Loucy (cell line): ENCODE data around the gene BSN.

Source experiments
- H2AFZ ChIP-seq: fragments of 200-600 bp; sonication (generic); 2 replicates; pipeline ENCODE4 v1.6.0; 2016; ENCODE audit warnings: antibody characterized with exemption, mild to moderate bottlenecking, low read length, moderate library complexity
- H3F3A ChIP-seq: fragments of 200-600 bp; 2 replicates; pipeline ENCODE4 v1.6.0; 2016; ENCODE audit warnings: antibody characterized with exemption, low read depth, mild to moderate bottlenecking
- H3K27me3 ChIP-seq: fragments of 200-600 bp; sonication (generic); 2 replicates; pipeline ENCODE4 v1.6.1; 2014; ENCODE audit warnings: low read length, mild to moderate bottlenecking; ENCODE audit not compliant: insufficient read depth, poor library complexity, severe bottlenecking
- H3K36me3 ChIP-seq: fragments of 200-600 bp; sonication (generic); 2 replicates; pipeline ENCODE4 v1.6.1; 2016; ENCODE audit warnings: low read length; ENCODE audit not compliant: insufficient read depth
- H3K4me1 ChIP-seq: fragments of 200-600 bp; sonication (generic); 2 replicates; pipeline ENCODE4 v1.5.1; 2014; ENCODE audit warnings: low read length, mild to moderate bottlenecking; ENCODE audit not compliant: insufficient read depth, poor library complexity, severe bottlenecking
- H3K4me2 ChIP-seq: fragments of 200-600 bp; sonication (generic); 2 replicates; pipeline ENCODE4 v1.6.0; 2014; ENCODE audit warnings: antibody characterized with exemption, low read length, low read depth, mild to moderate bottlenecking; ENCODE audit not compliant: poor library complexity, severe bottlenecking
- H3K4me3 ChIP-seq: fragments of 200-600 bp; sonication (generic); 2 replicates; pipeline ENCODE4 v1.5.1; 2014; ENCODE audit warnings: low read length, mild to moderate bottlenecking, mixed read lengths; ENCODE audit not compliant: poor library complexity, severe bottlenecking
- H3K79me2 ChIP-seq: fragments of 200-600 bp; sonication (generic); 2 replicates; pipeline ENCODE4 v1.6.1; 2014; ENCODE audit warnings: low read length; ENCODE audit not compliant: insufficient read depth
- H3K9ac ChIP-seq: fragments of 200-600 bp; sonication (generic); 2 replicates; pipeline ENCODE4 v1.6.0; 2014; ENCODE audit warnings: mild to moderate bottlenecking, low read depth, low read length, moderate library complexity; ENCODE audit not compliant: poor library complexity, severe bottlenecking
- H3K9me2 ChIP-seq: fragments of 200-600 bp; sonication (generic); replicated peaks from 2 replicates; pipeline ENCODE4 v1.6.1; 2016; ENCODE audit warnings: low read depth, low read length, mixed read lengths
- H3K9me3 ChIP-seq: fragments of 200-600 bp; sonication (generic); 2 replicates; pipeline ENCODE4 v1.6.1; 2014; ENCODE audit warnings: mild to moderate bottlenecking, antibody characterized with exemption, low read length, low read depth; ENCODE audit not compliant: insufficient read depth
- H4K20me1 ChIP-seq: fragments of 200-600 bp; sonication (generic); 2 replicates; pipeline ENCODE4 v1.6.0; 2014; ENCODE audit warnings: antibody characterized with exemption, low read length, mild to moderate bottlenecking; ENCODE audit not compliant: insufficient read depth, poor library complexity, severe bottlenecking
- CTCF ChIP-seq: fragments of 200-600 bp; sonication (generic); conservative IDR thresholded peaks from 2 replicates; pipeline ENCODE4 v1.5.1; 2014; ENCODE audit warnings: mild to moderate bottlenecking, antibody characterized with exemption, low read length
- EZH2phosphoT487 ChIP-seq: fragments of 200-600 bp; IDR thresholded peaks from 2 replicates; pipeline ENCODE4 v1.6.1; 2018; ENCODE audit warnings: antibody characterized with exemption, mild to moderate bottlenecking, moderate library complexity, borderline replicate concordance

The BSN gene

GRCh38 chr3:49699281-49699979 lies 145.2 kb downstream of the BSN start:
- Histone ChIP-seq H3K9ac (no peak overlapping the region), H3K4me3 (no peak overlapping the region), H3K4me2 (no peak overlapping the region), H3K9me3 (no peaks in the 10 kb centered on the region), H4K20me1 (no peaks in the 10 kb centered on the region), H3F3A (no peaks in the 10 kb centered on the region), H3K4me1 (no peaks in the 10 kb centered on the region), H2AFZ (no peak overlapping the region), H3K79me2 (no peaks in the 10 kb centered on the region), H3K36me3 (no peaks in the 10 kb centered on the region; the same call in 1 of the 2 replicates), H3K27me3 (no peaks in the 10 kb centered on the region), H3K9me2 (no peaks in the 10 kb centered on the region)
- no peak for TF ChIP-seq EZH2phosphoT487
- TF ChIP-seq CTCF = no peak

- no peaks in the 10 kb centered on the region for H4K20me1 ChIP-seq
- H3K9ac ChIP-seq = no peak overlapping the region
- H3K4me3 ChIP-seq = no peak overlapping the region
- no peaks in the 10 kb centered on the region for H3K4me1 ChIP-seq
- H3K36me3 ChIP-seq = no peaks in the 10 kb centered on the region; the same call in 1 of the 2 replicates
- H3K4me2 ChIP-seq = no peak overlapping the region
- H3K79me2 ChIP-seq = no peaks in the 10 kb centered on the region
- TF ChIP-seq EZH2phosphoT487 = no peak
- no peak for TF ChIP-seq CTCF
- H2AFZ ChIP-seq = no peak overlapping the region
- H3F3A ChIP-seq = no peaks in the 10 kb centered on the region
- no peaks in the 10 kb centered on the region for H3K9me2 ChIP-seq
- no peaks in the 10 kb centered on the region for H3K9me3 ChIP-seq
- H3K27me3 ChIP-seq = no peaks in the 10 kb centered on the region
Observed at GRCh38 chr3:49700014-49700413, 145.7 kb downstream of the BSN start.

- Histone ChIP-seq H3K9me3 (no peaks in the 10 kb centered on the region), H2AFZ (no peak overlapping the region), H3K4me3 (no peak overlapping the region), H3K9me2 (no peaks in the 10 kb centered on the region), H3K27me3 (no peaks in the 10 kb centered on the region), H3K4me1 (no peaks in the 10 kb centered on the region), H4K20me1 (no peaks in the 10 kb centered on the region), H3K4me2 (no peak overlapping the region), H3K79me2 (no peaks in the 10 kb centered on the region), H3K9ac (no peak overlapping the region), H3F3A (no peaks in the 10 kb centered on the region), H3K36me3 (no peaks in the 10 kb centered on the region; the same call in 1 of the 2 replicates)
- TF ChIP-seq EZH2phosphoT487 (no peak), CTCF (peak; percentile 48; the same call in 1 of the 2 replicates)
Observed at GRCh38 chr3:49700453-49701128, 146.3 kb downstream of the BSN start.
